Caco-2 (cell line): Measurements from ENCODE around the gene TMEM150C. TPM values are rescaled to one million over a fixed set of nuclear protein-coding genes. Genes with fewer than 3 reads are reported as not detected.

Experiments
- BruUV-seq: library from RNA; stranded (reverse); fragments of 400-500 nt; replicated peaks from 2 replicates; lab custom pipeline; 2021; lab: Mats Ljungman, UMichigan
- CTCF ChIA-PET: fragments of 300-600 bp; sonication (Branson Sonifier 250); formaldehyde crosslinking; loops from one replicate; lab custom pipeline; 2022; ENCODE audit warnings: antibody characterized with exemption; lab: Charles Lee
- POLR2A ChIA-PET: fragments of 300-600 bp; sonication (Branson Sonifier 250); formaldehyde crosslinking; loops from one replicate; lab custom pipeline; 2022; ENCODE audit warnings: antibody characterized with exemption; lab: Charles Lee
- DNase-seq, 2 experiments: peaks; one replicate each; pipeline versions ENCODE4 v3.0.0 to v3.0.0-alpha.2; 2020 to 2022
- H3K27me3 ChIP-seq: replicated peaks from 2 replicates; pipeline ENCODE4 v1.6.0; 2011; ENCODE audit warnings: low read length; ENCODE audit not compliant: control insufficient read depth, insufficient read depth
- H3K36me3 ChIP-seq: 2 replicates; pipeline ENCODE4 v1.5.1; 2011; ENCODE audit warnings: low read length; ENCODE audit not compliant: control insufficient read depth, insufficient read depth
- H3K4me1 ChIP-seq: fragments of 250-450 bp; sonication (Bioruptor Pico); 2 replicates; pipeline ENCODE4 v1.5.1; 2020; ENCODE audit warnings: mild to moderate bottlenecking
- H3K4me3 ChIP-seq: 2 replicates; pipeline ENCODE4 v1.5.1; 2011; ENCODE audit warnings: low read depth, mild to moderate bottlenecking, control low read depth, low read length
- H3K9me3 ChIP-seq: fragments of 250-450 bp; sonication (Bioruptor Pico); 2 replicates; pipeline ENCODE4 v1.5.1; 2020; ENCODE audit warnings: mild to moderate bottlenecking, moderate library complexity
- H3K27ac Mint-ChIP-seq: one replicate; pipeline ENCODE4 v1.8.0; 2022; ENCODE audit warnings: mixed read lengths; ENCODE audit not compliant: unreplicated experiment
- H3K27me3 Mint-ChIP-seq: one replicate; pipeline ENCODE4 v1.8.0; 2022; ENCODE audit warnings: mixed read lengths; ENCODE audit not compliant: insufficient read depth, unreplicated experiment
- H3K36me3 Mint-ChIP-seq: one replicate; pipeline ENCODE4 v1.8.0; 2022; ENCODE audit warnings: mild to moderate bottlenecking, mixed read lengths; ENCODE audit not compliant: insufficient read depth, unreplicated experiment
- H3K4me1 Mint-ChIP-seq: one replicate; pipeline ENCODE4 v1.8.0; 2022; ENCODE audit warnings: low read depth, mixed read lengths; ENCODE audit not compliant: unreplicated experiment
- H3K4me3 Mint-ChIP-seq: one replicate; pipeline ENCODE4 v1.8.0; 2022; ENCODE audit warnings: mild to moderate bottlenecking, moderate library complexity, mixed read lengths; ENCODE audit not compliant: unreplicated experiment
- H3K9me3 Mint-ChIP-seq: one replicate; pipeline ENCODE4 v1.8.0; 2022; ENCODE audit warnings: mixed read lengths; ENCODE audit not compliant: unreplicated experiment
- CTCF ChIP-seq, 2 experiments: fragments of 200-600 bp in 1 of 2; IDR thresholded peaks; 1 replicate in 1 of 2; 2 replicates in 1 of 2; pipeline versions ENCODE4 v1.5.1 to v1.8.0; 2011 to 2022; ENCODE audit warnings: antibody characterized with exemption in 1 of 2, control low read depth in 1 of 2, inconsistent platforms in 1 of 2, low read depth in 1 of 2, low read length in 1 of 2, mild to moderate bottlenecking in 1 of 2, moderate library complexity in 1 of 2; ENCODE audit not compliant: insufficient read depth in 1 of 2, severe bottlenecking in 1 of 2, unreplicated experiment in 1 of 2
- intact Hi-C: fragments of 100-400 bp; cut with micrococcal nuclease; formaldehyde crosslinking; loops from one replicate; pipeline ENCODE4 v1.10.0; 2022; ENCODE audit not compliant: unreplicated experiment
- total RNA-seq: library from RNA; stranded (reverse); gene quantifications from 2 replicates; pipeline ENCODE4 v1.2.3, GENCODE V29; 2022

Gene TMEM150C
- total RNA-seq, 1 experiment from 2014 or later: 5.7 TPM

GRCh38 chr4:82521283-82521682 lies 40.5 kb downstream of the TMEM150C start:
- POLR2A ChIA-PET: no interaction called here
- Mint-ChIP-seq H3K27ac (no peak overlapping the region), H3K27me3 (no peaks in the 10 kb centered on the region), H3K4me1 (peaks cover 31% of the 10 kb centered on the region), H3K9me3 (no peaks in the 10 kb centered on the region), H3K36me3 (peaks cover 5% of the 10 kb centered on the region), H3K4me3 (no peak overlapping the region)
- TF ChIP-seq CTCF (IDR thresholded peaks at IDR 0.05; ENCODE audit: insufficient read depth in 1 of 2, low read depth in 1 of 2, low read length in 1 of 2, severe bottlenecking in 1 of 2, unreplicated experiment in 1 of 2): no peak
- peaks cover 38% of the 10 kb centered on the region for H3K4me1 ChIP-seq
- CTCF ChIA-PET: no interaction called here
- intact Hi-C loops: no loop called here
- no peaks in the 10 kb centered on the region for H3K9me3 ChIP-seq
- H3K4me3 ChIP-seq: no peak overlapping the region
- H3K27me3 ChIP-seq: no peaks in the 10 kb centered on the region
- no peak for DNase-seq
- BruUV-seq: no TSS peak
- H3K36me3 ChIP-seq: no peaks in the 10 kb centered on the region

GRCh38 chr4:82519776-82520175 lies 42.0 kb downstream of the TMEM150C start:
- DNase-seq: no peak
- CTCF ChIA-PET: no interaction called here
- intact Hi-C loops: no loop called here
- no peaks in the 10 kb centered on the region for H3K36me3 ChIP-seq
- no peak overlapping the region for H3K4me3 Mint-ChIP-seq
- POLR2A ChIA-PET: no interaction called here
- no peaks in the 10 kb centered on the region for H3K27me3 ChIP-seq
- no peak for TF ChIP-seq CTCF (IDR thresholded peaks at IDR 0.05; ENCODE audit: insufficient read depth in 1 of 2, low read depth in 1 of 2, low read length in 1 of 2, severe bottlenecking in 1 of 2, unreplicated experiment in 1 of 2)
- no peaks in the 10 kb centered on the region for H3K27me3 Mint-ChIP-seq
- H3K27ac Mint-ChIP-seq: peak overlapping the region; percentile 80
- peaks cover 23% of the 10 kb centered on the region for H3K4me1 ChIP-seq
- no peaks in the 10 kb centered on the region for H3K9me3 Mint-ChIP-seq
- H3K4me1 Mint-ChIP-seq: peaks cover 26% of the 10 kb centered on the region
- peaks cover 5% of the 10 kb centered on the region for H3K36me3 Mint-ChIP-seq
- no TSS peak for BruUV-seq
- H3K9me3 ChIP-seq: no peaks in the 10 kb centered on the region
- H3K4me3 ChIP-seq: no peak overlapping the region

GRCh38 chr4:82519072-82519471 lies 42.7 kb downstream of the TMEM150C start:
- no peaks in the 10 kb centered on the region for H3K27me3 ChIP-seq
- Mint-ChIP-seq H3K4me3 (no peak overlapping the region), H3K27ac (peak overlapping the region; percentile 80), H3K36me3 (peaks cover 5% of the 10 kb centered on the region), H3K27me3 (no peaks in the 10 kb centered on the region), H3K9me3 (no peaks in the 10 kb centered on the region), H3K4me1 (peaks cover 22% of the 10 kb centered on the region)
- BruUV-seq: no TSS peak
- H3K36me3 ChIP-seq: no peaks in the 10 kb centered on the region
- TF ChIP-seq CTCF (IDR thresholded peaks at IDR 0.05; ENCODE audit: insufficient read depth in 1 of 2, low read depth in 1 of 2, low read length in 1 of 2, severe bottlenecking in 1 of 2, unreplicated experiment in 1 of 2): no peak
- DNase-seq: peak in 1 of 2 experiments; percentile 38
- H3K4me1 ChIP-seq: peaks cover 18% of the 10 kb centered on the region
- ChIA-PET CTCF (no interaction called here), POLR2A (no interaction called here)
- H3K4me3 ChIP-seq: no peak overlapping the region
- H3K9me3 ChIP-seq: no peaks in the 10 kb centered on the region
- intact Hi-C loops: no loop called here
